DND-41 (cell line): Measurements from ENCODE around the gene ARL14EPL.
A peak's percentile ranks its signal among the peaks of the same experiment; 100 is the strongest.

Experiments
- ATAC-seq: fragments of 200-7000 bp; cut with Tn5 transposase; 3 replicates; pipeline ENCODE4 v1.9.1; 2021; ENCODE audit warnings: low read depth; ENCODE audit not compliant: insufficient read depth
- DNase-seq: peaks from one replicate; pipeline ENCODE4 v3.0.0-alpha.2; 2020
- H2AFZ ChIP-seq: 2 replicates; pipeline ENCODE4 v1.6.0; 2012; ENCODE audit warnings: low read depth, low read length
- H3K27ac ChIP-seq: 2 replicates; pipeline ENCODE4 v1.5.1; 2012; ENCODE audit warnings: low read length, inconsistent platforms
- H3K27me3 ChIP-seq: fragments of 200-600 bp; sonication (generic); 2 replicates; pipeline ENCODE4 v1.6.0; 2012; ENCODE audit warnings: low read length, mild to moderate bottlenecking, inconsistent platforms; ENCODE audit not compliant: insufficient read depth, poor library complexity
- H3K36me3 ChIP-seq: 2 replicates; pipeline ENCODE4 v1.5.1; 2012; ENCODE audit warnings: low read length, inconsistent platforms; ENCODE audit not compliant: insufficient read depth
- H3K4me1 ChIP-seq: 2 replicates; pipeline ENCODE4 v1.5.1; 2012; ENCODE audit warnings: mild to moderate bottlenecking, low read length; ENCODE audit not compliant: insufficient read depth
- H3K4me2 ChIP-seq: 2 replicates; pipeline ENCODE4 v1.6.0; 2012; ENCODE audit warnings: mild to moderate bottlenecking, moderate library complexity, low read length, inconsistent platforms; ENCODE audit not compliant: insufficient read depth
- H3K4me3 ChIP-seq, 2 experiments: fragments of 200-600 bp in 1 of 2; shearing (Covaris generic) in 1 of 2; 2 replicates each; pipeline ENCODE4 v1.5.1; 2012 to 2016; ENCODE audit warnings: inconsistent platforms in 2 of 2, low read length in 2 of 2, mild to moderate bottlenecking in 2 of 2, low read depth in 1 of 2, moderate library complexity in 1 of 2
- H3K79me2 ChIP-seq: 2 replicates; pipeline ENCODE4 v1.6.0; 2012; ENCODE audit warnings: low read length, inconsistent platforms; ENCODE audit not compliant: insufficient read depth
- H3K9ac ChIP-seq: 2 replicates; pipeline ENCODE4 v1.6.0; 2012; ENCODE audit warnings: low read depth, mild to moderate bottlenecking, inconsistent platforms, low read length, moderate library complexity
- H3K9me3 ChIP-seq: 2 replicates; pipeline ENCODE4 v1.5.1; 2012; ENCODE audit warnings: low read length, moderate library complexity, mild to moderate bottlenecking, inconsistent platforms; ENCODE audit not compliant: insufficient read depth, severe bottlenecking
- H4K20me1 ChIP-seq: 2 replicates; pipeline ENCODE4 v1.6.0; 2012; ENCODE audit warnings: low read length; ENCODE audit not compliant: insufficient read depth
- CTCF ChIP-seq: IDR thresholded peaks from 2 replicates; pipeline ENCODE4 v1.5.1; 2012; ENCODE audit warnings: borderline replicate concordance, low read length, moderate library complexity, mild to moderate bottlenecking; ENCODE audit not compliant: poor library complexity, severe bottlenecking; ENCODE audit errors: extremely low read depth
- EZH2 ChIP-seq: IDR thresholded peaks from 3 replicates; pipeline ENCODE4 v1.6.1; 2012; ENCODE audit warnings: borderline replicate concordance, low read depth, mild to moderate bottlenecking, moderate library complexity, low read length, inconsistent platforms; ENCODE audit not compliant: severe bottlenecking

The ARL14EPL gene

GRCh38 chr5:116032094-116032517 lies at the start of gene ARL14EPL:
ARL14EPL (plus strand) TSS chr5:116032472; CDS start chr5:116051466, 18,994 bp downstream.
- no peaks in the 10 kb centered on the region for H3K9me3 ChIP-seq
- no peak for ATAC-seq
- no peak within 1 kb of the TSS for H3K4me3 ChIP-seq
- H3K4me2 ChIP-seq = no peak within 1 kb of the TSS
- H3K9ac ChIP-seq = no peak within 1 kb of the TSS
- no peak for TF ChIP-seq EZH2
- TF ChIP-seq CTCF = peak; percentile 21
- H2AFZ ChIP-seq = no peak within 1 kb of the TSS
- DNase-seq = no peak
- H3K4me1 ChIP-seq = no peaks in the 10 kb centered on the region
- no peak within 1 kb of the TSS for H3K27ac ChIP-seq
- H3K36me3 ChIP-seq = no peaks in the 10 kb centered on the region
- peaks cover 2% of the 10 kb centered on the region for H3K27me3 ChIP-seq
- no peaks in the 10 kb centered on the region for H4K20me1 ChIP-seq
- no peaks in the 10 kb centered on the region for H3K79me2 ChIP-seq

GRCh38 chr5:115983519-115983918 lies 48.8 kb upstream of the ARL14EPL start:
- TF ChIP-seq EZH2 (no peak), CTCF (no peak)
- Histone ChIP-seq H3K27ac (no peak overlapping the region), H3K27me3 (no peaks in the 10 kb centered on the region), H2AFZ (no peak overlapping the region), H3K9me3 (no peaks in the 10 kb centered on the region), H3K4me1 (no peaks in the 10 kb centered on the region), H3K4me2 (no peak overlapping the region), H3K79me2 (no peaks in the 10 kb centered on the region), H3K36me3 (no peaks in the 10 kb centered on the region), H4K20me1 (no peaks in the 10 kb centered on the region), H3K9ac (no peak overlapping the region), H3K4me3 (no peak overlapping the region)
- ATAC-seq (no peak), DNase-seq (no peak)

GRCh38 chr5:115985802-115986757 lies 46.2 kb upstream of the ARL14EPL start:
- Histone ChIP-seq H2AFZ (no peak overlapping the region), H3K79me2 (no peaks in the 10 kb centered on the region), H3K27ac (no peak overlapping the region), H3K36me3 (no peaks in the 10 kb centered on the region), H3K4me1 (no peaks in the 10 kb centered on the region), H3K27me3 (no peaks in the 10 kb centered on the region), H3K9me3 (no peaks in the 10 kb centered on the region), H3K4me2 (no peak overlapping the region), H3K4me3 (no peak overlapping the region), H4K20me1 (no peaks in the 10 kb centered on the region), H3K9ac (no peak overlapping the region)
- DNase-seq = no peak
- ATAC-seq = no peak
- TF ChIP-seq EZH2 (no peak), CTCF (no peak)
